GM12878 (cell line): Measurements from ENCODE around the gene HIRA.

Experiments used
- CBX3 ChIP-seq: fragments of 200-600 bp; sonication (generic); IDR thresholded peaks from 2 replicates; pipeline ENCODE4 v1.6.1; 2016; ENCODE audit warnings: low read depth, borderline replicate concordance
- CHD2 ChIP-seq: IDR thresholded peaks from 2 replicates; pipeline ENCODE4 v1.6.1; 2011; ENCODE audit warnings: low read depth, low read length, improper control_type of control experiment, borderline replicate concordance
- ELK1 ChIP-seq: IDR thresholded peaks from 2 replicates; pipeline ENCODE4 v1.6.1; 2012; ENCODE audit warnings: low read depth, low read length, improper control_type of control experiment
- KDM1A ChIP-seq: fragments of 200-600 bp; sonication (generic); IDR thresholded peaks from 2 replicates; pipeline ENCODE4 v1.6.1; 2016; ENCODE audit warnings: borderline replicate concordance
- PBX3 ChIP-seq: IDR thresholded peaks from 2 replicates; pipeline ENCODE4 v1.6.1; 2011; ENCODE audit warnings: mild to moderate bottlenecking, low read depth, low read length, moderate library complexity; ENCODE audit not compliant: insufficient replicate concordance
- PRDM15 ChIP-seq: fragments of 450-650 bp; formaldehyde crosslinking; IDR thresholded peaks from 2 replicates; pipeline ENCODE4 v1.4.0; 2020; ENCODE audit warnings: mild to moderate bottlenecking, moderate library complexity
- SMC3 ChIP-seq: IDR thresholded peaks from 2 replicates; pipeline ENCODE4 v1.6.1; 2011; ENCODE audit warnings: low read length, improper control_type of control experiment, borderline replicate concordance
- TCF12 ChIP-seq: IDR thresholded peaks from 2 replicates; pipeline ENCODE4 v1.6.1; 2011; ENCODE audit warnings: low read depth, mild to moderate bottlenecking, low read length
- ZNF24 ChIP-seq: fragments of 450-650 bp; IDR thresholded peaks from 2 replicates; pipeline ENCODE4 v1.6.1; 2017; ENCODE audit warnings: antibody characterized with exemption, mild to moderate bottlenecking

- TF ChIP-seq ZNF24: no peak
- TF ChIP-seq PBX3: no peak
- no peak for TF ChIP-seq TCF12
- TF ChIP-seq SMC3: no peak
- TF ChIP-seq KDM1A: no peak
- TF ChIP-seq ELK1: no peak
- no peak for TF ChIP-seq CBX3
- no peak for TF ChIP-seq PRDM15
- no peak for TF ChIP-seq CHD2
Observed at GRCh38 chr22:19406281-19406811, 25.2 kb downstream of the HIRA start.
